HG02870 (cell line): ENCODE data around the gene CDKL5.

Source experiments
- ATAC-seq: cut with Tn5 transposase; IDR thresholded peaks from one replicate; pipeline ENCODE4 v1.9.1; 2021; ENCODE audit warnings: mild to moderate bottlenecking, moderate library complexity; ENCODE audit not compliant: unreplicated experiment

CDKL5 gene

GRCh38 chrX:18687856-18688495, 262.6 kb downstream of the CDKL5 start:
- ATAC-seq, result no peak

DNA sequence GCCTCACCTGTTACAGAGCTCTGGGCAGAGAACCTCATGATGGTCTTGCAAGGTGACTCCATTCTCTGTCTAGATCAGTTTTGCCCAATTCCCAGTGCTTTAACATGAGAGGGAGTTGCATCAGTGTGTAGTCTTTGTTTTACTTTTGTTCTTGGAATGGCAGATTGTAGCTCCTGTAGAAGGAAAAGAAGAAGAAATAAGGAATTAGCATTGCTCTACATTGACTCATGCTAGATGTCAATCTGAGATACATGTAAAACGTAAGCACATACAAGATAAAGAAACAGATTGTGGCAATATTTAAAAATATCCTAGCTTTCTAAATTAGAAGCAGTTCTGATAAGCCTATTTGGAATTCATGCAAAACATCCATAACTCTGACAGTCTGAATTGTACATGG, 266.0 kb downstream of the CDKL5 start:
- ATAC-seq, result no peak

- no peak for ATAC-seq
These were observed 267.1 kb downstream of the CDKL5 start for GRCh38 chrX:18692541-18692940.

DNA sequence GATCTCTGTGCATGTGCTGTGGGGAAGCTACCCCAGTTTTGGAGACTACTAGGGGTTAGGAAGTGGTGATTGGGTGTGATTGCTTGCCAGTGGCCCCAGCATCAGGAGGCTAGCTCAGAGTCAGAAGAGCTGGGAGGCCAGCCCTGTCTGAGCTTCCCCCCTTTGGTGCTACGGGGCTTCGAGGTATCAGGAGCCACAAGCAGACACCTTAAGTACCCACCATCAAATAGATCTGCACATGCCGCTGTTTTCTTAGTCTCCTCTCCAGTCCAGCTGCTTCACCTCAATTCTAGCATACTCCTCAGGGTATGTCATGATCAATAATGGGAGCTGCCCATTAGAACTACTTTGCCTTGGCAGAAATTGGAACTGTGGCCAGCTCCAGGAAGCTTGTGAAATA, 271.2 kb downstream of the CDKL5 start:
- ATAC-seq, result no peak

DNA sequence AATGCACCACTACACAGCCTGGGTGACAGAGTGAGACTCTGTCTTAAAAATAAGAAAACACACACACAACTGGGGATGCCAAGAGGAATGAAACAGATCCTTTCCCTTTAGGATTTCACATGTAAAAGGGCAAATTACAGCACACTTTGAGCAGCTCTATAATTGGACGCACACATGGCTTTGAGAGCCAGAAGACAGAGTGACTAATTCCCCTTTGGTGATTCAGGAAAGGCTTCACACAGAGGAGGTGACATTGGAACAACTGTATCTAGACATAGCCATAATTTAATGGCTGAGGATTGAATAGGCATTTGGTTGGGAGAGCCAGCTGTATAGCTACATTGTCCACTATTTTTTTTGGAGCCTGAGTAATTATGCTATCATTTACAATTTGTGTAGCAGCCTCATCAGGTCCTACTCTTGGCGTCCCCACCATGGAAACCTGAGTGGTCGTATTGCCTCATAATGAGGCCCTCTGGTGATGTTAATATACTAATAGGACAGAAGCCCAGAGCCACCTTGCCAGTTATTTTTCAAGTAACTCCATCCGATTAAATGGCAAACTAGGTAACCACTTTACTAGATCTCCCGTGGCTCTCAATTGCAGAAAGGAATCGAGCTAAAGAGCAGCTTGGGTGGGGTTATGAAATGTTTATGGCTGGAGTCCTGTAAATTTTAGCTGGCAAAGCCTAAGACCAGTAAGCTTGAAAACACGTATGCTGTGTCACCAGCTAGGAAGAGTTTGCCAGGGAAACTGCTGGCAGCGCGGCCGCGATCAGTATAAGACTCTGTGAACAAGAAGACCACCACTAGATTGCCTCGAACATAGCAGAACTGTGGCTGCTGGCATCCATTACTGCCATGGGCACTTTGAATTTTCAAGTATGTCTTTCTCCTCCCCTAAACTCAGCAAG, 273.6 kb downstream of the CDKL5 start:
- ATAC-seq, result no peak

GRCh38 chrX:18701621-18702361, 276.4 kb downstream of the CDKL5 start:
- ATAC-seq, result no peak

DNA sequence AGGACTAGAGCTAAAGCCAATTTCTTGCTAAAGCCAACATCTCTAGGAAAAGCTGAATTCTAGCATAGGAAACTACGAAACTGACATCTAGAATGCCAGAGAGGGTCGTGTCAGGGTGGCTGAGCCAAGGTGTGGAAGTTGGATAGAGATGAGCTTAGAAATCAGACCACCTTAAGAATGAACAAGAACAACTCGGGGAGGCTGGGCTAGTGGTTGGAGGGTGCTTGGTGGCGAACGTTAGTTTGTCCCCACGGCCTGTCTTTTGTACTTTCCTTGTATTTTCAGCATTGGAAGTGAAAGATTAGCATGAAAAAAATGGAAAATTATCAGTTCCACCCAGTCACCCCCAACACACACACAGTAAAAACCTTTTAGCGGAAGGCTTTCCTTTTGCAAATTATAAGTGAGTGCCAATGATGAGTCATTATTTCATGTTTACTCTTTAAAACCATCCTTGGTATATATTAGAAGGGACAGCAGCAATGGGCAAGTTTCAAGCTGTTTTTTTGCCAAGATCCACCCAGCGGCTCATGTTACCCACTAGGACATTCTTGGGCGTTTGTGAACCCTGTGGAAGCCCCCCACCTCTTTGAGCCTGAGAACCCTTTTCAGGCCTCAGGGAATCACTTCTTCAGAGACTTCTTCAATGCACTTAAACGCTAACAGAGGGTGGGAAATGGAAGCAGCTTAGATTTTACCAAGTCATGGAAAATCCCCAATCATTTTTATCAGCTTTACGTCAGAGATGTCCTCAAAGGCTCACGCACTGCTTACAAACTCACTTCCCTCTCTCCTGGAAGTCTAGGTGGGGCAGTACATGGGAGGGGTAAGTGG, 277.2 kb downstream of the CDKL5 start:
- no peak for ATAC-seq
